ENCODE data around the gene IRAK1.

Gene IRAK1

GRCh38 chrX:154019633-154020528, at the start of gene IRAK1:
TSS of gene IRAK1 (minus strand) at chrX:154019902. CDS start at chrX:154019812, 90 bp downstream.
- no peak for DNase-seq (ENCODE audit: low read depth, low spot score)

- DNase-seq (ENCODE audit: low read depth, low spot score) = no peak
These were observed 48.9 kb upstream of the IRAK1 start for GRCh38 chrX:154068560-154068959.

- DNase-seq (ENCODE audit: low read depth, low spot score) = no peak
These were observed 45.1 kb upstream of the IRAK1 start for GRCh38 chrX:154064637-154065435.

- no peak for DNase-seq (ENCODE audit: low read depth, low spot score)
These were observed 43.5 kb upstream of the IRAK1 start for GRCh38 chrX:154063234-154063633.

GRCh38 chrX:154061801-154062200, 42.1 kb upstream of the IRAK1 start:
- no peak for DNase-seq (ENCODE audit: low read depth, low spot score)

- no peak for DNase-seq (ENCODE audit: low read depth, low spot score)
These were observed 40.1 kb upstream of the IRAK1 start for GRCh38 chrX:154059729-154060245.

GRCh38 chrX:154059231-154059630, 39.5 kb upstream of the IRAK1 start:
- DNase-seq (ENCODE audit: low read depth, low spot score) = no peak

- DNase-seq (ENCODE audit: low read depth, low spot score) = no peak
These were observed 38.7 kb upstream of the IRAK1 start for GRCh38 chrX:154058214-154058997.

- DNase-seq (ENCODE audit: low read depth, low spot score) = no peak
These were observed 38.1 kb upstream of the IRAK1 start for GRCh38 chrX:154057791-154058190.

- DNase-seq (ENCODE audit: low read depth, low spot score) = no peak
These were observed 37.1 kb upstream of the IRAK1 start for GRCh38 chrX:154056770-154057241.

- no peak for DNase-seq (ENCODE audit: low read depth, low spot score)
These were observed 31.6 kb upstream of the IRAK1 start for GRCh38 chrX:154051201-154051810.

- no peak for DNase-seq (ENCODE audit: low read depth, low spot score)
These were observed 30.4 kb upstream of the IRAK1 start for GRCh38 chrX:154050113-154050495.

GRCh38 chrX:154049209-154050112, 29.8 kb upstream of the IRAK1 start:
- DNase-seq (ENCODE audit: low read depth, low spot score) = no peak

GRCh38 chrX:154048398-154048797, 28.7 kb upstream of the IRAK1 start:
- no peak for DNase-seq (ENCODE audit: low read depth, low spot score)

GRCh38 chrX:154046940-154047610, 27.4 kb upstream of the IRAK1 start:
- DNase-seq (ENCODE audit: low read depth, low spot score) = no peak

- no peak for DNase-seq (ENCODE audit: low read depth, low spot score)
These were observed 26.5 kb upstream of the IRAK1 start for GRCh38 chrX:154046031-154046781.

GRCh38 chrX:154044091-154044490, 24.4 kb upstream of the IRAK1 start:
- DNase-seq (ENCODE audit: low read depth, low spot score) = no peak

GRCh38 chrX:154043003-154043763, 23.5 kb upstream of the IRAK1 start:
- no peak for DNase-seq (ENCODE audit: low read depth, low spot score)
